ENCODE results near the gene SLC37A1.
A peak's percentile ranks its signal among the peaks of the same experiment; 100 is the strongest.

The SLC37A1 gene

GRCh38 chr21:42546433-42546832 is 32.8 kb downstream of the SLC37A1 start:
- DNase-seq = no peak

- DNase-seq = no peak
Measured at GRCh38 chr21:42547001-42547905, 33.6 kb downstream of the SLC37A1 start.

- DNase-seq = no peak
Measured at GRCh38 chr21:42547906-42548365, 34.3 kb downstream of the SLC37A1 start.

- DNase-seq = no peak
Measured at GRCh38 chr21:42548687-42549406, 35.2 kb downstream of the SLC37A1 start.

- peak; percentile 58 for DNase-seq
Measured at GRCh38 chr21:42550817-42551216, 37.2 kb downstream of the SLC37A1 start.

- no peak for DNase-seq
Measured at GRCh38 chr21:42552407-42553336, 39.0 kb downstream of the SLC37A1 start.

- DNase-seq = no peak
Measured at GRCh38 chr21:42553435-42553834, 39.8 kb downstream of the SLC37A1 start.

GRCh38 chr21:42554251-42554961 is 40.8 kb downstream of the SLC37A1 start:
- DNase-seq = no peak

GRCh38 chr21:42555756-42556438 is 42.2 kb downstream of the SLC37A1 start:
- no peak for DNase-seq

- no peak for DNase-seq
Measured at GRCh38 chr21:42556476-42556875, 42.8 kb downstream of the SLC37A1 start.

- no peak for DNase-seq
Measured at GRCh38 chr21:42556960-42557359, 43.3 kb downstream of the SLC37A1 start.

- DNase-seq = no peak
Measured at GRCh38 chr21:42557420-42557819, 43.8 kb downstream of the SLC37A1 start.

- DNase-seq = no peak
Measured at GRCh38 chr21:42558368-42558767, 44.7 kb downstream of the SLC37A1 start.

- DNase-seq = no peak
Measured at GRCh38 chr21:42558846-42559245, 45.2 kb downstream of the SLC37A1 start.

GRCh38 chr21:42559326-42559725 is 45.7 kb downstream of the SLC37A1 start:
- no peak for DNase-seq

- no peak for DNase-seq
Measured at GRCh38 chr21:42560517-42561179, 47.0 kb downstream of the SLC37A1 start.

- DNase-seq = peak; percentile 84
Measured at GRCh38 chr21:42561762-42562650, 48.4 kb downstream of the SLC37A1 start.

GRCh38 chr21:42562816-42563215 is 49.2 kb downstream of the SLC37A1 start:
- DNase-seq = no peak

GRCh38 chr21:42563261-42563660 is 49.6 kb downstream of the SLC37A1 start:
- no peak for DNase-seq

- DNase-seq = no peak
Measured at GRCh38 chr21:42563686-42564085, 50.0 kb downstream of the SLC37A1 start.

Data from NCI-H345 (cell line).